ENCODE data around the gene EMP2.
"Not testable (repeated sequence)": the region's sequence is repeated elsewhere in the genome, so short reads cannot be mapped to it uniquely, and the experiment has no call there.

Gene EMP2

DNA sequence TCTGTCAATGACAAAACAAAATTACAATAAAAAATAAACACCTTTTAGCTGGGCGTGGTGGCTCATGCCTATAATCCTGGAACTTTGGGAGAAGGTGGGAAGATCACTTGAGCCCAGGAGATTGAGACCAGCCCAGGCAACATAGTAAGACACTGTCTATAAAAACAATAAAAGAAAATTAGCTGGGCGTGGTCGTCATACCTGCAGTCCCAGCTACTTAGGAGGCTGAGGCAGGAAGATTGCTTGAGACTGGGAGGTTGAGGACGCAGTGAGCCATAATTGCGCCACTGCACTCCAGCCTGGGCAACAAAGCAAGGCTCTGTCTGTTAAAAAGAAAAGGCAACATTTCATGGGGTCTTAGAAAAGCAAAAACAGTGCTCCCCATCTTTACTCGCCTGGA is 32.7 kb downstream of the EMP2 start:
- DNase-seq = no peak

GRCh38 chr16:10543231-10543977 is 37.0 kb downstream of the EMP2 start:
- DNase-seq = no peak

DNA sequence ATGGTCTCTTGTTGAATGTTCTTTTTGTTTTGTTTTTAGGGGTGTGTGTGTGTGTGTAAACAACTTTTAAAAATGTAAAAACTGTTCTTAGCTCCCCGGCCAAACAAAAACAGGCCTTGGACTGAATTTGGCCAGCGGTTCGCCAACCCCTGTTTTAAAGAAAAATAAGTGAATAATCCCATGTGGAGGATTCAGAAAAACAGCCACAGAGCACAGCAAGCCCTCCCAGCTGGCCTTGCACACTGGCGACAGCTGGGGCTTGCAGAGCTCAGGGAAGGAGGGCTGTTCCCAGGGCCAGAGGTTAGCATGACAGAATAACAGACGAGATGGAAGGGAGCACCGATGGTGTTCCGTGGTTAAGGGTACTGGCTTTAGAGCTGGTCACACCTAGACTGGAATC is 39.0 kb downstream of the EMP2 start:
- DNase-seq = no peak

DNA sequence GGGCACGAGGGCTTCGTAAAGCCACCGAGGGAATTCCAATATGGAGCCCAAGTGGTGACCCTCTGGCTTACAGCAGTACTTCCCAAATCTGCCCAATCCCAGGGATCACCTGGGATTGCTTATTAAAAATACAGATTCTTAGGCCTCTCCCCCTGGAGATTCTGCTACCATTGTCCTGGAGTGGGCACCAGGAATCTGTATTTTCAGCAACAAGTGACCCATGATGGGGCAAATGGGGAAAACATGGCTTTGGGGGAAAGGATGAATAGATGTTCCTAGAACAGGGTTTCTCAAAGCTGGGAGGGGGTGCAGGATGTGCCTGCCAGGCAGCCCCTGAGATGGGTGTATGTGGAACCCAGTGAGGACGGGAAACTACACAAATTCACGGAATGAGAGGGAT is 40.6 kb downstream of the EMP2 start:
- DNase-seq = no peak

GRCh38 chr16:10539236-10539635 is 41.2 kb downstream of the EMP2 start:
- DNase-seq = no peak

DNA sequence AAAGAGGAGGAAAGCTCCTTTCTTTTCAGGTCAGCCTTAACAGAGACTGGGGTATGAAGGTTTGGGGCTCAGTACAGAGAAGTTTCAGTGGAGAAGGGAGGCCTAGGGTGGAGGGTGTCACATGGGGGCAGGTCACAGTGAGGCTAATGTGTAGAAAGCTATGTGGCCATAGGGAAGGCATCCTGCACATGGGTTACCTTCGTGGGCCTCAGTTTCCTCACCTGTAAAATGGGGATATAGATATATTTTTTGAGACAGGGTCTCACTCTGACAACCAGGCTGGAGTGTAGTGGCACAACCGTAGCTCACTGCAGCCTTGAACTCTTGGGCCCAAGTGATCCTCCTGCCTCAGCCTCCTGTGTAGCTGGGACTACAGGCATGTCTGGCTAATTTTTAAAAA is 41.8 kb downstream of the EMP2 start:
- DNase-seq = no peak

DNA sequence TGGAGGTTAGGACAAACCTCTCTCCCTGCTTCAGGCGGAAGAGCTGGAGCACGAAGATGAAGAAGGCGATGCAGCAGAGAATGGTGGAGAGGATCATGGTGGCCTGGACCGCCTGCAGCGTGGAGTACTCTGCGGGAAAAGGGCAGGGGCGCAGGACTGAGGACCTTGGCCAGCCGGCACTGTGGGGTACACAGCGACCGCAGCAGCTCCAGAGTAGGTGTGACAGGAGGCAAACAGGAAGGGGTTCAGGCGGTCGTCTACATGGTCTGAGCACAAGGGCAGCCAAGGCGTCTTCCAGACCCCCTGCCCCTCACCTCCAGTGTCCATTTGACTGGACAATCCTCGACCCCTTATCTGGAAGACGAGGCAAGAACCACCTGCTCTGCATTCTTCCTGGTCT is 42.5 kb downstream of the EMP2 start:
- DNase-seq = no peak

- DNase-seq = no peak
These were observed 43.5 kb downstream of the EMP2 start for GRCh38 chr16:10536814-10537389.

- DNase-seq = not testable (repeated sequence)
These were observed 44.1 kb downstream of the EMP2 start for GRCh38 chr16:10536328-10536727.

GRCh38 chr16:10535461-10535860 is 44.9 kb downstream of the EMP2 start:
- no peak for DNase-seq

DNA sequence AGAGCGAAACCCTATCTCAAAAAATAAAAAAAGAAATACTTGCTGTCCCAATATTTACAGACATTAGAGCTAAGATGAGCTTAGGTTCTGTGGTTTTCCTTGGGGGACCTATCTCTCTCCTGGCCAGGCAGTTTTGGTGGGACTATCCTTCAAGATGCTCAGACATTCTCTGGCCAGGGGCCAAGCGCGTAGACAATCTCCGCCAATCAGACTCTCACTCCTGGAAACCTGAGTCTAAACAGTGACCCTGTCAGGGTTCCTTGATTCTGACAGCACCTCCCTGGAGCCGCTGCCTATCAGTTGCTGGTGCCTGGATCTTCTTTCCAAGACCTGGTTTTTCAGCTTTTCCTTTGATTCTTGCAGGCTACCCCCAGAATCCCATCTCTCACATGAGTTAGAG is 45.6 kb downstream of the EMP2 start:
- no peak for DNase-seq

DNA sequence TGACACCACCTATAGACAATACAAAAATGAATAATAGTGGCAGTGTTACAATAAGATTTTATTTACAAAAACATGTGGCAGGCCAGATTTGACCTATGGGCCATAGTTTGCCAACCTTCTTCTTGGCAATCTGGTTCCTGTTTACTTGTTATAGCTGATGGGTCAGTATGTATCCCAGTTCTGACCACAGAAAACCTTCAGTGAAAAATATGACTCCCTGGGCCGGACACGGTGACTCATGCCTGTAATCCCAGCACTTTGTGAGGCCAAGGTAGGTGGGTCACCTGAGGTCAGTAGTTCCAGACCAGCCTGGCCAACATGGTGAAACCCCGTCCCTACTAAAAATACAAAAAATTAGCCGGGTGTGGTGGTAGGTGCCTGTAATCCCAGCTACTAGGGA is 46.8 kb downstream of the EMP2 start:
- not testable (repeated sequence) for DNase-seq

GRCh38 chr16:10531582-10531981 is 48.8 kb downstream of the EMP2 start:
- no peak for DNase-seq

GRCh38 chr16:10530685-10531084 is 49.7 kb downstream of the EMP2 start:
- no peak for DNase-seq

- DNase-seq = no peak
These were observed 50.3 kb downstream of the EMP2 start for GRCh38 chr16:10529895-10530669.

DNA sequence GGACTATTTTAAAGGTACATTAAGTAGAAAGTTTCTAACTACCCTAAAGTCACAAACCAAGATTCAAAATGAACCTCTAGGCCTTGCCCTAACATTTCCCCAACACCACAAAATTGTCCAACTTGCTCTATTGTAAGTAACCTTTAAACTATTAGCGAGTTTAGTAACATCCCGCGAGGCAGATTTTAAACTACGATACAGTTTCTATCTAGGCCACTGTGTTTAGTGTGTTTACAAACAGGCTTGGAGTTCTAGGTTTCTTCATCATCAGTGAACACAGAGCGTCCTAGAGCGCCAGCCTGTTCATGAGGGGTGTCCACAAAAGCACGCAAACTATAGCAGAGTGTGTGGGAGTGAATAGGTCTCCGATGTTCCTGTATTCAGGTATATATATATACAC is 51.8 kb downstream of the EMP2 start:
- DNase-seq = no peak

DNA sequence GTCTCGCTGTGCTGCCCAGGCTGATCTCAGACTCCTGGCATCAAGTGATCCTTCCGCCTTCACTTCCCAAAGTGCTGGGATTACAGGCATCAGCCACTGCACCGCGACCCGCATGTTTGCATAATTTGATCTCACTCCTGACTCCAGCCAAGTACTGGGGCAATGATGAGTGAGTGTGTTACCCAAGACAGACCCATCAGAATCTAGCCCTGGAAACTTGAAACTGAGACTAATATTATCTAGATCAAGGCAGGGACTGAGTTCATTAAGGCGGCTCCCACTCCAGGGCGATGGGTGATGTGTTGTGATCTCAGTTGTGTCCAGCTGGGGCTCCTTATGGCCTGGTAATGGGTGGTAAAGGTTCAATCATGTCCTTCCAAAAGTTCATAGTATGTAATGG is 53.4 kb downstream of the EMP2 start:
- no peak for DNase-seq

- DNase-seq = no peak
These were observed 55.1 kb downstream of the EMP2 start for GRCh38 chr16:10525214-10525825.

DNA sequence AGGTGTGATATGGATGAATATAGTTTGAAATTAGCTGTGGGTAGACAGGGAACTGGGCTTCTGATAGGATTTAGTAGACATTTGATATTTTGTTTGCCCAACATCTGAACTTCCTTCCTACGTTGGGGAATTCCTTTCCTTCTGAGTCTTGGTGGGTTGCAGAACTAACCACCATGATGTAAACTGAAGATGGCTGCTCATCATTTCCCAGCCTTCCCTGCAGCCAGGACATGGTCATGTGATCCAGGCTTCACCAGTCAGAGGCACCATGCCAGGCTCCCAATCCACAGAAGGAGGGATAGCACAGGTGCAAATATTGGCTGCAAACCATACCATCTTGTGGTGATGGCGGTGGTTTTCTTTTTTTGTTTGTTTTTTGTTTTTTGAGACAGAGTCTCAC is 57.4 kb downstream of the EMP2 start:
- DNase-seq = no peak

DNA sequence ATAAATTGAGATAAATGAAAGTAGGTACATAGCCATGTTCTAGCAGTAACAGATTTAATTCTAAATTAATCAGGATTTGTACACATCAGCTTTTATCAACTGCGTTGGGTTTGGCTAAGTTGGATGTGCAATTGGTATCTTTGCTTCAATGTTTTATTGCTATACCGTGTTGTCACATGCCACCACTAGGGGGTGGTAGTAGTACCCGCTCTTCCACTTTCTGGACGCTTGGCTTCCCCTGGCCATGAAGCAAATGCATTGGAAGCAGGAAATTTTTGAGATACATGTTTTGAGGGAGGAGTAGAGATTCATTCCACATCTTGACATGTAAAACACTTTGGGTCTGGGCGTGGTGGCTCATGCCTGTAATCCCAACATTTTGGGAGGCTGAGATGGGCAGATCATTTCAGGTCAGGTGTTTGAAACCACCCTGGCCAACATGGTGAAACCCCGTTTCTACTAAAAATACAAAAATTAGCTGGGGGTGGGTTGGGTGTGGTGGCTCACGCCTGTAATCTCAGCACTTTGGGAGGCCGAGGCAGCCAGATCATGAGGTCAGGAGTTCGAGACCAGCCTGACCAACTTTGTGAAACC is 58.6 kb downstream of the EMP2 start:
- peak; percentile 64 for DNase-seq

- no peak for DNase-seq
These were observed 59.4 kb downstream of the EMP2 start for GRCh38 chr16:10520869-10521578.
